HG03097 (cell line): ENCODE data around the gene TMEM200C.

Source experiments
- ATAC-seq: cut with Tn5 transposase; IDR thresholded peaks from one replicate; pipeline ENCODE4 v1.9.1; 2021; ENCODE audit not compliant: unreplicated experiment, low FRiP score

Gene TMEM200C

DNA sequence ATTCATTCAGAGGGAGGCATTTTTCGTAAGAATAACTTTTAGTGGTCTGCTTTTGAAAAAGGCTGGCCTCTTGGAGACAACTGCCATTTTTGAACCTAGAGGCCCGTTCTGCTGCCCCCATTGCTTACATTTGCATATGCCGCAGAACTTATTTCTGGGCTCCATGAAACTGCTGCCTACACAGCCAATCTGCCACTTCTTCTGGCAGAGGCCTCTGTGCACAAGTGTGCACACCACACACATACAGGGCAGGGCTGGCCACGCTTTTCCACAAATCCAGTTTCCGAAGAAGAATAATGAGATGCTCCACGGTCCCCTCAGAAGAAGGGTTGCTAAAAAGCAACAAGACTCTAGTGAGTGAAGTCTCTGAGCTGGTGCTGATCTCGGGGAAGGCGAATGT, 56.2 kb downstream of the TMEM200C start:
- ATAC-seq, result no peak
